PFSK-1 (cell line): Measurements from ENCODE around the gene KCNMA1.

Experiments
- POLR2AphosphoS5 ChIP-seq: IDR thresholded peaks from 2 replicates; pipeline ENCODE4 v1.6.1; 2012; ENCODE audit warnings: low read depth, mild to moderate bottlenecking, control low read depth, low read length, moderate library complexity
- REST ChIP-seq, 2 experiments: IDR thresholded peaks; 2 replicates each; pipeline versions ENCODE4 v1.6.1 to v1.8.0; 2011 to 2012; ENCODE audit warnings: low read depth in 2 of 2, low read length in 2 of 2, control low read depth in 1 of 2, inconsistent platforms in 1 of 2, mild to moderate bottlenecking in 1 of 2, moderate library complexity in 1 of 2; ENCODE audit not compliant: insufficient read depth in 1 of 2
- SIN3A ChIP-seq: IDR thresholded peaks from 2 replicates; pipeline ENCODE4 v1.6.1; 2012; ENCODE audit warnings: mild to moderate bottlenecking, low read length, moderate library complexity, borderline replicate concordance; ENCODE audit not compliant: insufficient read depth
- TAF1 ChIP-seq: IDR thresholded peaks from 2 replicates; pipeline ENCODE4 v1.6.1; 2012; ENCODE audit warnings: low read length, control low read depth, borderline replicate concordance; ENCODE audit not compliant: insufficient read depth

DNA sequence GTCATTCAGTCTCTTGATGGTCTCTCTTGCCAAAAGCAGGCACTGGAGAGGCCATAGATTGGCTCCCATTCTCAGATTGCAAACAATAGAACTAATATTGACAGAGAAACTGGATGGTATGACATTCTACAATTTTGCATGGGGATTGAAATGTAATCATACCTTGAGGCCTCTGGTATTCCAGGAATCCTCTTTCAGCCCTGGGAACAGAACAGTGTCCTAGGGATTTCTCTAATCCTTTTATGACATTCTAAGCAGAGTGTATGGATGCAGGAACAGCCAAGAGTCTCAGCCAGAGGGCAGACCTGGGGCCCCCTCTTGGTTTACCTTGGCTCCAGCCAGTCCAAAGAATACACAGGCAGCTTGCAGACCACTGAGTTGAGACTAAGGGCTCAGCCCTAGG lies 206.4 kb downstream of the KCNMA1 start:
- TF ChIP-seq TAF1 (no peak), POLR2AphosphoS5 (no peak), REST (IDR thresholded peaks at IDR 0.05; ENCODE audit: insufficient read depth in 1 of 2, low read depth in 2 of 2, low read length in 2 of 2) (no peak), SIN3A (no peak)
